K562 (cell line): ENCODE results near the gene MEIKIN. TPM values are rescaled to one million over a fixed set of nuclear protein-coding genes. Genes with fewer than 3 reads are reported as not detected.

ENCODE experiments used
- CHD4 ChIP-seq: fragments of 200-600 bp; sonication (generic); IDR thresholded peaks from 3 replicates; pipeline ENCODE4 v1.6.1; 2012; ENCODE audit warnings: low read depth, mild to moderate bottlenecking, mixed read lengths, low read length, inconsistent platforms; ENCODE audit not compliant: insufficient read depth, insufficient replicate concordance, poor library complexity, severe bottlenecking
- CSDE1 ChIP-seq, 2 experiments: fragments of 450-650 bp; IDR thresholded peaks; 2 replicates each; pipeline ENCODE4 v1.6.1; 2016; ENCODE audit warnings: mild to moderate bottlenecking in 1 of 2
- ESRRB ChIP-seq: fragments of 250-450 bp; sonication (Bioruptor Pico); IDR thresholded peaks from 2 replicates; pipeline ENCODE4 v1.5.0; 2020; ENCODE audit warnings: mild to moderate bottlenecking, moderate library complexity, borderline replicate concordance
- ETV1 ChIP-seq: fragments of 450-650 bp; conservative IDR thresholded peaks from 2 replicates; pipeline ENCODE4 v1.6.1; 2016; ENCODE audit warnings: missing genetic modification characterization, control low read depth, low read depth, missing compliant biosample characterization
- FUS ChIP-seq: fragments of 200-400 bp; formaldehyde crosslinking; optimal IDR thresholded peaks from 2 replicates; pipeline ENCODE3; 2017; ENCODE audit warnings: low read depth, low read length
- HEY1 ChIP-seq: fragments of 250-450 bp; sonication (Bioruptor Pico); IDR thresholded peaks from 2 replicates; pipeline ENCODE4 v1.5.0; 2020; ENCODE audit warnings: mild to moderate bottlenecking, moderate library complexity, borderline replicate concordance
- KDM2B ChIP-seq: fragments of 250-450 bp; sonication (Bioruptor Pico); IDR thresholded peaks from 2 replicates; pipeline ENCODE4 v1.8.0; 2021; ENCODE audit warnings: mild to moderate bottlenecking, moderate library complexity
- MTA3 ChIP-seq: fragments of 450-650 bp; formaldehyde crosslinking; IDR thresholded peaks from 2 replicates; pipeline ENCODE4 v1.6.1; 2017; ENCODE audit warnings: mild to moderate bottlenecking, borderline replicate concordance
- NCOA6 ChIP-seq: fragments of 450-650 bp; IDR thresholded peaks from 2 replicates; pipeline ENCODE4 v1.6.1; 2017; ENCODE audit warnings: mild to moderate bottlenecking
- RAD21 ChIP-seq, 2 experiments: fragments of 250-450 bp in 1 of 2; fragments of 450-650 bp in 1 of 2; sonication (Bioruptor Pico) in 1 of 2; formaldehyde crosslinking in 1 of 2; IDR thresholded peaks in 1 of 2; conservative IDR thresholded peaks in 1 of 2; 2 replicates each; pipeline versions ENCODE4 v1.4.0 to v1.8.0; 2020 to 2022; ENCODE audit warnings: mild to moderate bottlenecking in 2 of 2, moderate library complexity in 1 of 2
- SRSF3 ChIP-seq: fragments of 200-400 bp; formaldehyde crosslinking; IDR thresholded peaks from 2 replicates; pipeline ENCODE4 v1.6.1; 2016; ENCODE audit warnings: mild to moderate bottlenecking, low read length, moderate library complexity; ENCODE audit not compliant: insufficient read depth
- TAF7 ChIP-seq: fragments of 450-650 bp; IDR thresholded peaks from 2 replicates; pipeline ENCODE4 v1.6.1; 2016; ENCODE audit warnings: missing genetic modification characterization, missing compliant biosample characterization
- YBX1 ChIP-seq: fragments of 450-650 bp; IDR thresholded peaks from 2 replicates; pipeline ENCODE4 v1.7.1; 2016; ENCODE audit warnings: mild to moderate bottlenecking
- ZNF57 ChIP-seq: fragments of 450-650 bp; formaldehyde crosslinking; IDR thresholded peaks from 2 replicates; pipeline ENCODE4 v1.4.0; 2020; ENCODE audit warnings: mild to moderate bottlenecking, moderate library complexity
- polyA plus RNA-seq, 8 experiments: library from polyadenylated mRNA; depleted of rRNA in 4 of 8; stranded (reverse) in 5 of 8; unstranded in 3 of 8; fragments of >200 nt; fragmentation: Nextera tagmentation in 2 of 8; fragmentation: Illumina TruSeq in 1 of 8; extraction: Ambion mirVana in 2 of 8; extraction: Trizol in 1 of 8; gene quantifications; 2 replicates each; pipeline versions ENCODE4 v1.2.1 to v1.2.3, GENCODE V29; 2011 to 2014; ENCODE audit warnings: inconsistent platforms in 1 of 8, missing spikeins in 1 of 8
- total RNA-seq, 7 experiments: library from RNA; depleted of rRNA in 6 of 7; stranded (reverse); fragments of >200 nt in 6 of 7; fragmentation: Illumina TruSeq in 2 of 7; extraction: Trizol in 2 of 7; gene quantifications; 2 replicates each; pipeline versions ENCODE4 v1.2.1 to v1.2.3, GENCODE V29; 2011 to 2021; ENCODE audit warnings: low replicate concordance in 1 of 7
- TF ChIP-seq, protein P1 (sequence below): fragments of 250-450 bp; sonication (Bioruptor Pico); IDR thresholded peaks from 2 replicates; pipeline ENCODE4 v1.4.0; 2020; ENCODE audit warnings: mild to moderate bottlenecking, moderate library complexity
- TF ChIP-seq, protein P2 (sequence below): fragments of 450-650 bp; IDR thresholded peaks from 2 replicates; pipeline ENCODE4 v1.6.1; 2016; ENCODE audit warnings: missing biosample characterization, missing genetic modification characterization
- TF ChIP-seq, protein P3 (sequence below), 2 experiments: IDR thresholded peaks; 2 replicates each; pipeline ENCODE4 v1.6.1; 2011; ENCODE audit warnings: borderline replicate concordance in 1 of 2, control low read depth in 1 of 2, low read depth in 1 of 2, low read length in 1 of 2, mild to moderate bottlenecking in 1 of 2, mixed read lengths in 1 of 2, moderate library complexity in 1 of 2; ENCODE audit not compliant: insufficient read depth in 1 of 2, insufficient read length in 1 of 2, poor library complexity in 1 of 2, severe bottlenecking in 1 of 2; ENCODE audit errors: extremely low read depth in 1 of 2
- TF ChIP-seq, protein P4 (sequence below): fragments of 450-650 bp; conservative IDR thresholded peaks from 2 replicates; pipeline ENCODE4 v1.6.1; 2016; ENCODE audit warnings: missing genetic modification characterization, low read depth, mild to moderate bottlenecking, missing compliant biosample characterization, moderate library complexity

Gene MEIKIN
- total and polyA plus RNA-seq, 9 of the 15 experiments (the other 6 are each of a cell fraction or from before 2014, with no cell fraction given), result 0.18 TPM; not detected in 8

DNA sequence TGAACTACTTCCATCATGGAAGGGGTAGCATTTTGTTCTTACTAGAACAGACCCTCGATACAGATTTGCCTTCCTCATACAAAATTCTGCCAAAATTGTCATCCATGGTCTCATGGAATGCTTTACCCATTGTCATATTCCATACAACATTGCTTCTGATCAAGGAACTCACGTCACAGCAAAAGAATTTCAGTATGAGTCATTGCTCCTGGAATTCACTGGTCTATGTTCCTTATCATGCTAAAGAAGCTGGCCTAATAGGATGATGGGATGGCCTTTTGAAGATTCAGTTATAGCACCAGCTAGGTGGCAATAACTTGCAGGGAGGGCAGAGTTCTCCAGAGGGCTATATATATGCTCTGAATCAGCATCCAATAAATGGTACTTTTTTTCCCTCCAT lies 130.5 kb downstream of the MEIKIN start (continued):
- TF ChIP-seq ETV1 (tag) (no peak), FUS (no peak), MTA3 (0 out of 2 replicates have a peak, but pooled peaks have one; percentile 29), SRSF3 (no peak), KDM2B (CRISPR knock-in tag) (no peak), YBX1 (no peak), CHD4 (no peak), ESRRB (CRISPR knock-in tag) (no peak), ZNF57 (no peak), HEY1 (CRISPR knock-in tag) (no peak), NCOA6 (no peak), CSDE1 (IDR thresholded peaks at IDR 0.05) (no peak), RAD21 (CRISPR knock-in tag; conservative IDR thresholded peaks at IDR 0.05 in 1 of 2, IDR thresholded peaks at IDR 0.05 in 1 of 2) (no peak), TAF7 (tag) (no peak)
- TF ChIP-seq, protein P1, sequence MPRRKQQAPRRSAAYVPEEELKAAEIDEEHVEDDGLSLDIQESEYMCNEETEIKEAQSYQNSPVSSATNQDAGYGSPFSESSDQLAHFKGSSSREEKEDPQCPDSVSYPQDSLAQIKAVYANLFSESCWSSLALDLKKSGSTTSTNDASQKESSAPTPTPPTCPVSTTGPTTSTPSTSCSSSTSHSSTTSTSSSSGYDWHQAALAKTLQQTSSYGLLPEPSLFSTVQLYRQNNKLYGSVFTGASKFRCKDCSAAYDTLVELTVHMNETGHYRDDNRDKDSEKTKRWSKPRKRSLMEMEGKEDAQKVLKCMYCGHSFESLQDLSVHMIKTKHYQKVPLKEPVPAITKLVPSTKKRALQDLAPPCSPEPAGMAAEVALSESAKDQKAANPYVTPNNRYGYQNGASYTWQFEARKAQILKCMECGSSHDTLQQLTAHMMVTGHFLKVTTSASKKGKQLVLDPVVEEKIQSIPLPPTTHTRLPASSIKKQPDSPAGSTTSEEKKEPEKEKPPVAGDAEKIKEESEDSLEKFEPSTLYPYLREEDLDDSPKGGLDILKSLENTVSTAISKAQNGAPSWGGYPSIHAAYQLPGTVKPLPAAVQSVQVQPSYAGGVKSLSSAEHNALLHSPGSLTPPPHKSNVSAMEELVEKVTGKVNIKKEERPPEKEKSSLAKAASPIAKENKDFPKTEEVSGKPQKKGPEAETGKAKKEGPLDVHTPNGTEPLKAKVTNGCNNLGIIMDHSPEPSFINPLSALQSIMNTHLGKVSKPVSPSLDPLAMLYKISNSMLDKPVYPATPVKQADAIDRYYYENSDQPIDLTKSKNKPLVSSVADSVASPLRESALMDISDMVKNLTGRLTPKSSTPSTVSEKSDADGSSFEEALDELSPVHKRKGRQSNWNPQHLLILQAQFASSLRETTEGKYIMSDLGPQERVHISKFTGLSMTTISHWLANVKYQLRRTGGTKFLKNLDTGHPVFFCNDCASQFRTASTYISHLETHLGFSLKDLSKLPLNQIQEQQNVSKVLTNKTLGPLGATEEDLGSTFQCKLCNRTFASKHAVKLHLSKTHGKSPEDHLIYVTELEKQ (CRISPR knock-in tag), result no peak
- TF ChIP-seq, protein P2, sequence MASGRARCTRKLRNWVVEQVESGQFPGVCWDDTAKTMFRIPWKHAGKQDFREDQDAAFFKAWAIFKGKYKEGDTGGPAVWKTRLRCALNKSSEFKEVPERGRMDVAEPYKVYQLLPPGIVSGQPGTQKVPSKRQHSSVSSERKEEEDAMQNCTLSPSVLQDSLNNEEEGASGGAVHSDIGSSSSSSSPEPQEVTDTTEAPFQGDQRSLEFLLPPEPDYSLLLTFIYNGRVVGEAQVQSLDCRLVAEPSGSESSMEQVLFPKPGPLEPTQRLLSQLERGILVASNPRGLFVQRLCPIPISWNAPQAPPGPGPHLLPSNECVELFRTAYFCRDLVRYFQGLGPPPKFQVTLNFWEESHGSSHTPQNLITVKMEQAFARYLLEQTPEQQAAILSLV (tag), result no peak
- TF ChIP-seq, protein P3, sequence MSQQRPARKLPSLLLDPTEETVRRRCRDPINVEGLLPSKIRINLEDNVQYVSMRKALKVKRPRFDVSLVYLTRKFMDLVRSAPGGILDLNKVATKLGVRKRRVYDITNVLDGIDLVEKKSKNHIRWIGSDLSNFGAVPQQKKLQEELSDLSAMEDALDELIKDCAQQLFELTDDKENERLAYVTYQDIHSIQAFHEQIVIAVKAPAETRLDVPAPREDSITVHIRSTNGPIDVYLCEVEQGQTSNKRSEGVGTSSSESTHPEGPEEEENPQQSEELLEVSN (IDR thresholded peaks at IDR 0.05; ENCODE audit: borderline replicate concordance in 1 of 2, extremely low read depth in 1 of 2, insufficient read depth in 1 of 2, insufficient read length in 1 of 2, low read depth in 1 of 2, low read length in 1 of 2, poor library complexity in 1 of 2, severe bottlenecking in 1 of 2), result no peak
- TF ChIP-seq, protein P4, sequence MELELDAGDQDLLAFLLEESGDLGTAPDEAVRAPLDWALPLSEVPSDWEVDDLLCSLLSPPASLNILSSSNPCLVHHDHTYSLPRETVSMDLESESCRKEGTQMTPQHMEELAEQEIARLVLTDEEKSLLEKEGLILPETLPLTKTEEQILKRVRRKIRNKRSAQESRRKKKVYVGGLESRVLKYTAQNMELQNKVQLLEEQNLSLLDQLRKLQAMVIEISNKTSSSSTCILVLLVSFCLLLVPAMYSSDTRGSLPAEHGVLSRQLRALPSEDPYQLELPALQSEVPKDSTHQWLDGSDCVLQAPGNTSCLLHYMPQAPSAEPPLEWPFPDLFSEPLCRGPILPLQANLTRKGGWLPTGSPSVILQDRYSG (tag), result no peak
